Nucleus accumbens (tissue), 56 donors: ENCODE data around the gene GRID2.
A peak's percentile ranks its signal among the peaks of the same experiment; 100 is the strongest.

Source experiments
- DNase-seq, 56 donors: peaks; one replicate each; lab custom pipeline; 2025; lab: John Stamatoyannopoulos, UW

GRID2 gene

DNA sequence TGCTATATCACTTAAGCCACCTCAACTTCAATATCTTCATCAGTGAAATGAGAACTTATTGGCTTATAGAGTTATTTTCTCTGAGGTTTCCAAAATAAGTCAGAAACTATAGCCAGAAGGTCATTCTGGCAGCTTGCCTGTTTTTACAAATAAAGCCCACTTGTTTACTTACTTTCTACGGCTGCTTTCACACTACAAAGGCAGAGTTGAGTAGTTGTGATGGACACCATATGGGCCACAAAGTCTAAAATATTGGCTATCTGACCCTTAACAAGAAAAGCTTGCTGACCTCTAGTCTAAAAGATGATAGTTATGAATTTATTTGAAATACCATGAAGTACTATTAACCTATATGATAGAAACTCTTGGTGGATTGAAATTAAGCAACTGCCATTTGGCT lies 1457.5 kb downstream of the GRID2 start:
- no peak for DNase-seq

DNA sequence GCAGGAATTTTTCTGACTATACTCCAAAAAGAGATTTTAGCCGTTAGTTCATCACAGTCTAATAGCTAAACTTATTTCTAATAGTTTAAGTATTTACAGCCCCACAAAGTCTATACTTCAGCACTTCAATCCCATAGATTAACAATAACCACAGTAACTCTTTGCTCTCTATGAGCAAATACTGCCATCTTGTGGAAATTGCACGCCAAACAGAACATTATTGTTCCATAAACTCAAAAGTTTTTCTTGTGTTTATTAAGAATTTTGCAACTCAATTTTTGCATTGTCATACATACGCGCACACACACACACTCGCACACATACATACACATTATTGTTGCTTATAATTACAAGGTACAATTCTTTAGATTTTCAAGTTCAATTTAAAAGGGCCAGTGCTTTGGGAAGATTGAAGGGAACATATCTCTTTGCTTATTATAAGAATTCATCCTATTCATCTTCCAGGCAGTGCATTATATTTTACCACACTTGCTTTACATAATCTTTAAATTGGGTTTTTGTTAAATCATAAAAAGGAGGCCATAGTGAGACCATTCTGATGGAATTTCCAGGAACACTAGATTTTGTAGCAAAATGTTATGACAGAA lies 1461.0 kb downstream of the GRID2 start:
- peak in 6 of 56 donors; percentile 1 to 47 (median 7) for DNase-seq

DNA sequence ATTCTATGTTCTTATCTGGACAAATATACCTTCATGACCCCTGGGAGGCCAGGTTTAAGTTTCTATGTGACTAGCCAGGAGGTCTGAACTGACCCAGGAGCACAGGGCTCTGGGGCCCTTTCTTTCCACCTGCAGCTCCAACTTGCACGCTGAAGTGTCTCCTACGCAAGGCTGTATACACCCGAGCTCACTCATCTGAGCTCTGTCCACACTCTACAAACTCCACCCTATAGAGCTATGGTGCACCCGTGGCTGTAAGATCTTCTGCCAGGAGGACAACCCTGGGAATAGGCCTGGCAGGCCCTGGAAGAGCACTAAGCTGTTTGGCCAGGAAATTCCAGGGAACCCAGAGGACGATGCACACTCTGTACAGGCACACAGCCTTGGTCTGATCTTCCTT lies 1464.2 kb downstream of the GRID2 start:
- DNase-seq, result no peak

DNA sequence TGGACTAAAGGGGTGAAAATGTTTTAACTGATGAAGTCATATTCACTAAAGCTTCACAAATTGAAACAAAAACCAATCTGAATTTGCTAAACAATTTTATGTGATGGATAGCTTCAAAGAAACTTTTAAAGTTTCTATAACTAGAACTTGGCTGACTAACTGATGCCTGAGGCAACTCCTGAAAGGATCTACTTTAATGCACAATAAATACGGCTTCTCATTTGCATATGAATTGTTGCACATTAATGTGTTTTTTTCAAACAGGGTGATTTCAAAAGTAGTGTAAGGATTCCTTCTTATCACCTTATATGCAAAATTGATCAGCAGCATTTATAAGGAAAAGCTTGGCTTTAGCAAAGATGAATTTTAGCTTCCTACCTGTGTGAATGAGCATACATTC lies 1466.4 kb downstream of the GRID2 start:
- no peak for DNase-seq

DNA sequence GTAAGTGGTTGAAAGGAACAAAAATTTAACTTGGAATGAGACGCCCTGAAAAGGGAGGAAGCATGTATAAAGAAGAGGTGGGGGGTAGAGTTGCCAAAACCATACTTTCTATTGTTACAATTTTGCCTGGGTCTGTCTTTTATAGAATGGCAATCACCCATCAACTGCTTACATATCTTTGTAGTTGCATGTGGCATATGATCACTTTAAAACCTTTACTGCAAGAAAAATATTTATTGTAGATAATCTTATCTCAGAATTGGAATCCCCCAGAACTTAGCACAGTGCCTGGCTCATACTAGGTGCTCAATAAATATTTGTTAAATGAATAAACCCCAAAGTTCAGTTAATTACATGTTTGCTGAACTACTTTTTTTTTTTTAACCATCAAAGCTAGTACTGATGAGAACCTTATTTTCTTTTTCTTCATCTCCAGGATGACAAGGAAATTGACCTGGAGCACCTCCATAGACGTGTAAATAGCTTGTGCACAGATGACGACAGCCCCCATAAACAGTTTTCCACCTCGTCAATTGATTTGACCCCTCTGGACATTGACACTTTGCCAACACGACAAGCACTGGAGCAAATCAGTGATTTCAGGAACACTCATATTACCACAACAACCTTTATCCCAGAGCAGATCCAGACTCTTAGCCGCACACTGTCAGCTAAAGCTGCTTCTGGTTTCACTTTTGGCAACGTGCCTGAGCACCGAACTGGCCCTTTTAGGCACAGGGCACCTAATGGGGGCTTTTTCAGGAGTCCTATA lies 1468.1 kb downstream of the GRID2 start:
- DNase-seq, result no peak

DNA sequence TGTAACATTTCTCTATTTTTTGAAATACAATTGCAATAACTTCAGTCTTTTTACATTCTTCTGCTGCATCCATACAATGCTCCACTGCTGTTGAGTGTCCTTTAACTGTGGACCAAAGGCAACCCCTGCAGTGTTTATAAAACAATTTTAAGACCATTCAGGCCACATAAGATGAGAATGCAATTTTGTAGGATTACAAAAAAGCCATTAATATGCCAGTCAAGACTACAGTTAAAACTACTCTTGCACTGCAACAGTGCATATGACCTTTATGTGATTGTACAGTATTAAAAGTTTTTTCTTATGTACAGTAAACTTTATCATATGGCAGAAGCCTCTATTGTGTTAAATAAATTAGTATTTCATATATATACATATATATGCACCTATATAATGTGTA lies 1469.1 kb downstream of the GRID2 start:
- DNase-seq, result no peak

DNA sequence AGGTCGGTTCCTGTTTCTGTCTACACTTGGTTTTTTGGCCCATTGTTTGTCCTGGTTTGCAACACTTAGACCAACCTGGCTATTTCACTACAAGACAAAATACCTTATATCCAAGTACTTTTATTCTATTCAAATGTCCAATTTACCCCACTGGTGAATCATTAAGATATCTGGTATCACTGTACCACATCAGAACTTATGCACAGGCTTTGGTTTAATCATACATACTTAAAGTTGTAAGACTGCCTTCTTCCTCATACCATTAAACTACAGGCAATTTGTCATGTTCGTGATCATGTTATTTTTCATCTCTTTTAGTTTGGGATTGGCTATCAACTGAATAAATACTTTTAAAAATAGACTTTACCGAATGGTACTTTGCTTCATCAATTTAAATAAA lies 1471.8 kb downstream of the GRID2 start:
- DNase-seq, result no peak

DNA sequence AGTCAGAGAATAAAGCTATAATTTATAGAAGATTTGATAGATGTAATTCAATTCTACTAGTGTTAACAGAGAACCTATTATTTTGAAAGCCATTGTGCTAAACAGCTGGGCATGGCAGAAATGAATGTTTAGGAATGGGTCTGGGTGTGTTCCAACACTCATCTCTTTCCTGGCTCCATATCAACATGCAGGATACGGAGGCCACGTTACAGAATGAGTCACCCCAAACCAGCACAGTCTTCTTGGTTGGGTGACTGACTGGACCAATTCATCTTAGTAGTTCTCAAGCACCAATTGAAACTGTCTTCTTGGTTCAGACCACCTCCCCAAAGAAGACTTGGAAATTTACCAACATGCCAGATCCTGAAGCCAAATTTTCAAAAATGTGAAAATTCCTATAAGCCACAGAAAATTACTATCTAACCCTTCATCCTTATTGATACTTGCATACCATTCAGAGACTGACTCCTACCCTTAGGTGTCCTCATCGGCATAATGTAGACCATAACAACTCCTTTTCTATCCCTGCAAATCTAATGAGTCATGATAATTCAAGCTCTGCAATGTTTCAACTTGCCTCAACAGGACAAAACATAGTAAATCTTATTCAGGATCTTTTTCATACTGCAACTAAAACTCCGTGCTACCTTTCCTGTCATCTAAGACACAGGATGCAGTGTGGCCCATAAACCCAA lies 1472.8 kb downstream of the GRID2 start:
- no peak for DNase-seq

DNA sequence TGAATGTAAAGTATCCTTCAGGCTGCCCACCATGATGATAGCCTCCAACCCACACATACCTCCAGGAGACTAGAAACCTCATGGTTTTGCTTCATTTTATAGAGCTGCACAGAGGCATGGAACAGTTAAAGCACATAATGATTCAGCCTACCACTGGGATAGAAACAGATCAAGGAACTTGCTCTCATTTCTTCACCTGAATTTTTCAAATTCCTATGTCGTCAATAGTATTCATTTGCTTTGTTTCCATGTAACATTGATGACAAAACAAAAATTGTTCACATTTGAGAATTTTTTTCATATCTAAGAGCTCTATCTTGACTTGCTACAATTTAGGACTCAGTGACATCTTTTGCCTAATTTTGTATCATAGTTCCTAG lies 1473.3 kb downstream of the GRID2 start:
- no peak for DNase-seq

DNA sequence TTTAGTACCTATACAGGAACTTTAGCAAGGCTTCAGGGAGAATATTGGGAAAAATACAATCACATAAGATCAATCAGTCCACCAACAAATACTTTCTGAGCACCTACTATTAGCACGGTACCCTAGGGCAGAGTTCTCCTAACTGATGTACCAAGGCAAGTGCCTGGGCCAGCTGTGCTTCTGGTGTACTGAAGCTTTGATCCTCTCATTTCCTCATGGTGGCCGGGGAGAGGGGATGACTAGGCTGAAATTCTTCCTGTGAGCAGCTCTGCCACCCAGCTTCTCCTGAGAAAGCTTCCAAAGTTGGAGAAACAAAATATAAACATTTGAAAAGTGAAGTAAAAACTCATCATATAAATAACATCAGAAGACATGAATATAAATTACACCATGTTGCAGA lies 1475.5 kb downstream of the GRID2 start:
- no peak for DNase-seq

DNA sequence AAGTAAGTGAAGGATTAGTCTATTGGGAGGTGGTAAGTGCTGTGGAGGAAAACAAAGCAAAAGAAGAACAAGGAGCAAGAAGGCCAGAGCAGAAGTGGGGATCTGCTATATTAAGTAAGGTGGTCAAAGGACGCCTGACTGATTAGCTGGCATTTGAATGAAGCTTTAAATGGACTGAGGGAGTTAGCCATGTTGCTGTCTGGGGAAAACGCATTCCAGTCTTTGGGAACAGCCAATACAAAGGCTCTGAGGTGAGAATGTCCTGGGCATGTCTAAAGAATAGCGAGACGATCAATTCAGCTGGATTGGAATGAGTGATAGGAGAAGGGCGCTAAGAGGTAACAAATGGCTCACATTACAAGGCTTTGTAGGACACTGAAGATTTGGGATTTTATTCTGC lies 1476.3 kb downstream of the GRID2 start:
- no peak for DNase-seq

DNA sequence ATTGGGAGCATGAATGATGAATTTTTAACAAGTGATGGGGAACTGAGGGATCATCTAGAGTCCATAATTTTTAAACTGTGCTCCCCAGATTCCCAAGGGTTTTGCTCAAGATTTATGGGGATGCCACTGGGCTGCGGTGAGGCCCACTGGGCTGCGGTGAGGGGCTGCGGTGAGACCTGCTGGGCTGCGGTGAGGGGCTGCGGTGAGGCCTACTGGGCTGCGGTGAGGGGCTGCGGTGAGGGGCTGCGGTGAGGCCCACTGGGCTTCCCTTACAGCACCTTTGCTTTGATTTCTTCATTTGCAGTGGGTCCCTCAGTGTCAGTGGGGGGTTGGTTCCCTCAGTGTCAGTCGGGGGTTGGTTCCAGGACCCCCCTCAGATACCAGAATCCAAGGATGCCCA lies 1477.4 kb downstream of the GRID2 start:
- no peak for DNase-seq

DNA sequence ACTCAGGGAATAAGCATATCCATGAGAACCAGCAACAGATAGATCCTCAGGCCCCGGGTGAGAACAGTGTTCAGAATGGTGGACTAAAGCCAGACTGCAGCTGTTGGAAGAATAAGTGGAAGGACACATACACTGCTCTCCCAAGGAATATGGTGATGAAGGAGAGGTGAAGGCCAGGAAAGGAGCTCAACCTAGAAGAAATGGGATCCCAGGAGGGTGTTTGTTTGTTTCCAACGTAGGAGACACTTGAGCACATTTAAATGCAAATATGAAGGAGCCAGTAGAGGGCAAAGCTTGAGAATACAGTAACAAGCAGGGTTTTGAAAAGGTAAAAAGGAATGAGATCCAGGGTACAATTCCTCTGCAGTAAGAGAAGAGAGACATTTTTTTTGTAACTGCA lies 1482.4 kb downstream of the GRID2 start:
- no peak for DNase-seq

DNA sequence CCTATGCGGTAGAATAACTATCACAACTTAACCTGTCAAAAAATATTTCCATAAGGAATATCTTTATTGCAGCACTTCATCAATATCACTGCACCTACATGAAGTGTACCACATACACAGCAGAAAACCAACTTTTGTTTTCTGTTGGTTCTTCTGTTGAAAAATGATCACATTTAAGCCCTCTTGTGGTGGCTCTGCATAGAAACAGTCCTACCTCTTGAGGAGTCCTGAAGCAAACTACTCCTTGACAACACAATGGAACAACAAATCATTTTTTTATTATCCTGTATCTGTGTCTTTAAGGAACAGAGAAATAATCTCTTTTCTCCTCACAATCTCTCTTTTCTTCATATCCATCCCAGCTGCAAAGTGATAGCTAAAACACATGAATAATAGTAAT lies 1484.9 kb downstream of the GRID2 start:
- no peak for DNase-seq

DNA sequence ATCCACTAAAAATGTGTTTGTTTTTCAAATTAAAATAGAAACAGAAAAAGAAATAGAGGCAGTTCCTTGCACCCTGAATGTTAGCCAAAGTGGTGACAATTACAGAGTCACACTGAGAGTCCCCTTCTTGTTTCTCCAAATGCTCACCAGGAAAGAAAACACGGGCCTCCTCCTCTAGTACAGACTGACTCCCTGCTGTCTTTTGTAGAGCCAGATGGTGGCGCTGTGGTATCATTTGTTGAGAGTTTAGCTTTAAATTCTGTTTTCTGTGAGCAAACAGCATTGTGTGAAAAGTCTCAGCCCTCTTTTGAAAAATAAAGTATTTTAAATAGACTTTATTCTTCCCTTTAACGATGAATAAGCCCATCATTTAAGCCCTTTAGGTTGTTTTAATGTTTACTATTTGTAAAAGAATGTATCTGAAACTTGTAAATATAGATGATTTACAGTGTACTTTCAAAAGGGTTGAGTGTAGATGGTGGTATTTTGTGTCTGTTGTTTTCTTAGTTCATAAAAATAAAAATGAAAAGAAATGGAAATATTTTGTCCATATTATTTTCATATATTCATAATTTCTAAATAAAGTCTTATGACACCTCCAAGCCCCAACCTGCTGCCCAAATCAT lies 1487.9 kb downstream of the GRID2 start:
- DNase-seq, result peak in 38 of 56 donors; percentile 0 to 74 (median 14)

DNA sequence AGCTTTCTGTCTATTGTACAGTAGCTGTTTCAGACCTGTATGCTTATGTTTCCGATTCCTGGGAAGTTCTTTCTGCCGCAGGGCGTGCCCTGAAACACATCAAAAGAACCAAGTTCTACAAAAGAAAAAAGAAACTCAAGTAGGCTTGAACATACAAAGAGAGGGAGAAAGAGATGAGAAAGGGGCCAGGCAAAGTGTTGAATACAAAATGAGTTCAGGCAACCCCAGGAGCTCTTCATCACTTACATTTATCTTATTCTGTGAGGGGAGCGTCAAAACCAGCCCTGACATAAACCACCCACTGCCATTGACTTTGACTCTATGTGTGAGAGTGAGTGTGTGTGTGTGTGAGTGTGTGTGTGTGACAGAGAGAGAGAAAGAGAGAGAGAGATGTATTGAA lies 1498.3 kb downstream of the GRID2 start:
- DNase-seq, result no peak

DNA sequence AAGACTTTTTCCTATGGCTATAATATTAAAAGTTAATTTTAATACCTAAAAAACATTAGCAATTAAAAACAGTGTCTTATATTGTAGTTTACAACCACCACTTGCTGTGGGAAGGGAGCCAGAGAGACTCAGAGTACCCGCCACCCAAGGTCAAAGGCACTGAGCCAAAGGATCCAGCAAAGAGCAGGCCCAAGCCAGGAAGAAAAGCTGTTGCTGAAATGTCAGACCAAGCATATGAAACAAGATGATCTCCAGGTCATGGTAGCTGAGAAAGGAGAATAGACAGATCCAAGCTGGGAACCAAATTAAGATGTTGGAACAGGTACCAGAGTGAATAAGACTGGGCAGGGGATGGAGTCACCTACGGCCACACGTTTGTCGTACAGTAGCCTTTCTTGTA lies 1506.0 kb downstream of the GRID2 start:
- DNase-seq, result peak in 1 of 56 donors; percentile 12

DNA sequence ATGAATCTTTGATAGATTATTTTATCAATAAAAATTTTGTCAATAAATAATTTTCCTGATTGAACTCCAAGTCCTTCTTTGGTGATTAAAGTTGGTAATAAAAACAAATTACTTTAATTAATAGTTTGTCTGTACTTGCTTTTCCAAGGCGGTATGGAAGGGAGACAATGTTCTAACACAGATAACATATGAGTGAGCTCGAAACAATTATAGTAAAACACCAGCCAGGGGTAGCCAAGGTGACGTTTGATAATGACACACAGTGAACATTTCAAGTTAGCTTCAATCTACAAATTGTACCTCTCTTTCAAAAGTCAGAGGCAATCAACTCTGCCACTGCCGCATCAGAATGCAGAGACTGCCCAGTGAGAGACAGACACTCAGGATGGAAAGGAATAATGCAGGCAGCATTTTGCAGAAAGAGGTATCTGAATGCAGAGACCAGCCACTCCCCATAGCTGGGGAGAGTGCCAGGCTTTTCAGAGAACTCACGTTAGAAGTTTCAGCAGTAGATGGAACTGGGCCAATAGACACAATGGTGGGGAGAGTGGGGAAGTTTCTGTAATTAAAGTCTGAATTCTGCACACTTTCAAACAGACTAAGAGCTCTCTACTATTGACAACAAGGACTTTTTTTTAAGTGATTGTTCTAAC lies 1506.7 kb downstream of the GRID2 start:
- no peak for DNase-seq

DNA sequence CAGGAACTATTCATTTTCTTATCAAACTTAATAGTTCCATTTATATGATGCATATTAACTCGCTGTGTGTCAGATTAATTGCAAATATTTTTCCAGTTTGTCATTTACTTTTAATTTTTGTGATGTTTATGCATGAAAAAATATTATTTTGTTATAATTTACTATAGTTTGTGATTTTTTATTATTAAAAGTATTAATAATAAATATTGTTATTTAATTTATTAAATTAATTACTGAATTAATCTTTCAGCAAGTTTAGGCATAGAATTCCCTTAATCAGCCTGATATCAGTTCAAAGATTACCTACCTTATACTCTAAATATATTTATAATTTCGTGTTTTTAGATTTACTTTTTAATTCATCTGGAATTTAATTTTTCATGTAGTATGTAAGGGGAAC lies 1509.3 kb downstream of the GRID2 start:
- DNase-seq, result no peak

DNA sequence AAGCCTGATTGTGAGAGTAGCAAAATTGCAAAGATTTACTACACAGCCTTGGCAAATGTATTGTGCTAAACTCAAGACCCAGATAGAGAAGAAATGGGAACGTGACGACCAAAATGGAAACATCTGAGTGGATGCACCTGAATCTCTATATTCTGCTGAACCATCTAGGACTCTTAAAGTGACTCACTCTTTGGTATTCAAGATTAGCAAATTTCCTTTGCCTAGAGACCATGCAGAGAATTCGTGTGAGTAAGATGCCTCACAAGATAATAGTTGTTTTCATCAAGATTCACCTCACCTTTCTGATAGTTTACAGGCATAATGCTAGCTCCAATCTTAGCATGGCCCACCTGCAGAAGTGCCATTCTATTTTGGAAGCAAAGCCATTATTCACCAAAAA lies 1510.4 kb downstream of the GRID2 start:
- no peak for DNase-seq

DNA sequence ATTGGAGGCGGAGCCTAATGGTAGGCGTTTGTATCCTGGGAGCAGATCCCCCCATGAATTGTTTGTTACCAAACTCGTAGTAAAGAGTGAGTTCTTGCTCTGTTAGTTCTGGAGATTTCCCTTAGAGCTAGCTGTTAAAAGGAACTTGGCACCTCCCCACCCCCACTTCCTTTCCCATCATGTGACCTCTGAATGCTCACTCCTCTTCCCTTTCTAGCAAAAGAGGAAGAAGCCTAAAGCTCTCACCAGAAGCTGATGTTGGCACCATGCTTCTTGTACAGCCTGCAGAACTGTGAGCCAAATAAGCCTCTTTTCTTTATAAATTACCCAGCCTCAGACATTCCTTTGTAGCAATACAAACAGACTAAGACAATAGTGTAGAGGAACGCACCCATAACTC lies 1511.0 kb downstream of the GRID2 start:
- DNase-seq, result peak in 8 of 56 donors; percentile 1 to 45 (median 10)
